ENCODE results near the gene SPATA46.

The SPATA46 gene

DNA sequence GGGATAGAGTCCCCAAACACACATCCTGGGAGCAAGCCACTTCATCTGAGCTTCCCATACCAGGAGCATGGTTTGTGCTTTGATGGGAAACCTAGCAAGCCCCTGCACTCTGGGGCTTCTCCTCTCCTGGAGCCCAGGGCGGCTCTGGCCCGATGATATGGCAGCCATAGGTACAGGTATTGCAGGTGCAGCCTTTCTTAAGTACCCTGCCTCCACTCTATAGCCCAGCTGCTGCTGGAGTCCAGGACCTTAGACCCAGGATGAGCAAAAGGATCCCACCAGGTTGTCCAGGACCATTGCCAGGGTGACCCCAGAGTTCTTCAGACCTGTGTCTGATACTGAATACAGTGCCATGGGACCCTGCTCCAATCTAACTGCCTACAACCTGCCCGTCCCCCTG lies 9.0 kb upstream of the SPATA46 start:
- no peak for DNase-seq (ENCODE audit: extremely low read depth, low read depth)
- TF ChIP-seq, protein P1, sequence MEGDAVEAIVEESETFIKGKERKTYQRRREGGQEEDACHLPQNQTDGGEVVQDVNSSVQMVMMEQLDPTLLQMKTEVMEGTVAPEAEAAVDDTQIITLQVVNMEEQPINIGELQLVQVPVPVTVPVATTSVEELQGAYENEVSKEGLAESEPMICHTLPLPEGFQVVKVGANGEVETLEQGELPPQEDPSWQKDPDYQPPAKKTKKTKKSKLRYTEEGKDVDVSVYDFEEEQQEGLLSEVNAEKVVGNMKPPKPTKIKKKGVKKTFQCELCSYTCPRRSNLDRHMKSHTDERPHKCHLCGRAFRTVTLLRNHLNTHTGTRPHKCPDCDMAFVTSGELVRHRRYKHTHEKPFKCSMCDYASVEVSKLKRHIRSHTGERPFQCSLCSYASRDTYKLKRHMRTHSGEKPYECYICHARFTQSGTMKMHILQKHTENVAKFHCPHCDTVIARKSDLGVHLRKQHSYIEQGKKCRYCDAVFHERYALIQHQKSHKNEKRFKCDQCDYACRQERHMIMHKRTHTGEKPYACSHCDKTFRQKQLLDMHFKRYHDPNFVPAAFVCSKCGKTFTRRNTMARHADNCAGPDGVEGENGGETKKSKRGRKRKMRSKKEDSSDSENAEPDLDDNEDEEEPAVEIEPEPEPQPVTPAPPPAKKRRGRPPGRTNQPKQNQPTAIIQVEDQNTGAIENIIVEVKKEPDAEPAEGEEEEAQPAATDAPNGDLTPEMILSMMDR (IDR thresholded peaks at IDR 0.05; ENCODE audit: low read depth, low read length), result no peak

DNA sequence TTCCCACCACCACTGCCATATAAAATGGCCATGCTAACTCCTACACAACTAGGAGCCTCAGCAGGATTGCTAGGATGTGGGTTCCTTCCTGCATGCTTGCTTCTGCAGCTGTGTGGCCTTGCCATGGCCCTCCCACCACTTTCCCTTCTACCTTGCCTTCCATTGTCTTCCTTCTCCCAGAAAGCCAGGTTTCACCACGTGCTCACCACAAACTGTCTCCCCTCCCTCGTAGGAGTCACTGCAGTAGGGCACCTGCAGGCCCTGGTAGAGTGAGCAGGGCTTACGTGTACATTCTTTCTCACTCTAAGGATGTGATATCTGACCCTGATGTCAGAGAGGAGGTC lies 8.6 kb upstream of the SPATA46 start:
- TF ChIP-seq, protein P1 (IDR thresholded peaks at IDR 0.05; ENCODE audit: low read depth, low read length), result no peak
- DNase-seq (ENCODE audit: extremely low read depth, low read depth), result no peak

DNA sequence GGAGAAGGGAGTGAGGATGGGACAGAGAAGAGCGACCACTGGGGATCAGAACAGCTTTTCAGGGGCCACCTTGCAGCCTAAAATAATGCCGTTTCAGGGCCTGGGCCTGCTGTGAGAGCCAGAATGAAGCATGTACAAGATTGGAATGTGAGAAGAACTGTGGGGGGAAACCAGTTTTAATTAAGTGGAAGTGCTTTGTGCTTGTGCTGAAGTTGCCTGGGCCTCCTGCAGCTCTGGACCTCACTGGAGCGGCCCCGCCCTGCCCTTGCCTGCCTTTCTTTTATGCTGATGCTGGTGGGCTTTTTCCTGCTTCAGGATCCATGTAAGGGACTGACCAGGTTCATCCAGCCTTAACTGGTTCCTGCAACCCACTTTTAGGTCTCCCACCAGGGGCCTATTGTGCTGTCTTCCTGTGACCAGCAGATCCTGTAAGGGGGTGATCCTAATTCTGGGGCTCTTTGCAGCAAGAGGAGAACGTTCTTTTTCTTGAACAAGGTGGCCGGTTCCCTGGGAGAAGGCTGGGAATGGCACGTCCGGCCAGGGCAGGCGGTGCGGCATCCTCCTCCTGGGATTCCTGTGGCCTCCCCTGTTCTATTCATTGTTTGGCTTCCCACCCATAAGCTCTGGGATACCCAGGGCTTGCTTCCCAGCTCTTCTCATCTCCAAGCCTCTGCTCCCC lies 8.1 kb upstream of the SPATA46 start:
- no peak for DNase-seq (ENCODE audit: extremely low read depth, low read depth)

DNA sequence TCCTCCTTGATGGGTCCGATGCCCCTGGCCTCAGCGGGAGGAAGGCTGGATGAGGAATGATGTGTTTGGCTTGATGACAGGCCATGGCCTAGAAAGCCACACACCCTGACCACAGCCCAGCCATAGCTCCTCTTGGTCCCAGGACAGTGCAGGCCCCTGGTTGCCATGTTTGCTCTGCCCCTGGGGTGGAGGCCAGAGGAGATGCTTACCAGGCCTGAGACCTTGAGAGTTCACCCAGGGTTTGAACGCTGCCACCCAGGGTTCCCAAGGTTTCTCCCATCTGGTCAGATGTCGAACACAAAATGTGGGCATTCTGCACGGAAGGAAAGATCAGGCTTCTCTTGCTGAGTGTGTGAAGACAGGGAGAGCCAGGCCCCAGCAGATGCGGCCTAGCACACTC lies 7.5 kb upstream of the SPATA46 start:
- TF ChIP-seq, protein P1 (IDR thresholded peaks at IDR 0.05; ENCODE audit: low read depth, low read length), result no peak
- DNase-seq (ENCODE audit: extremely low read depth, low read depth), result no peak

More for the DNA sequence above, 8.1 kb upstream of the SPATA46 start:
- TF ChIP-seq, protein P1 (IDR thresholded peaks at IDR 0.05; ENCODE audit: low read depth, low read length), result no peak

DNA sequence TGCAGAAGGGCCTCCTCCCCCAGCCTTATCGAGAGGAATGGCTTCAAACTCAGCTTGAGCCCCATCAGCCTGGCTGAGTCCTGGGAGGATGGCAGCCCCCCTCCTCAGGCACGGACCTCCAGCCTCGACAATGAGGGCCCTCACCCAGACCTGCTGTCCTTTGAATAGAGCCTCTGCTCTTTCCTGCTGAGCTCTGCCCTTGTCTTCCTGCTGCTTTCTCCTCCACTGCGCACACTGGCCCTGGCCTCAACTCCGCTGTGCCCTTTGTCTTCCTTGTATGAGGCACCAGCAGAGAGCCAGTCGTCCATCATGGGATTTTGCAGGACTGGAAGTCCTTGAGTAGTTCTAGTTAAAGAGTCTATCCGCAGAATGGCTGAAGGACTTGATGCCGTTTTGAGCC lies 6.9 kb upstream of the SPATA46 start:
- no peak for DNase-seq (ENCODE audit: extremely low read depth, low read depth)
- TF ChIP-seq, protein P1 (IDR thresholded peaks at IDR 0.05; ENCODE audit: low read depth, low read length), result no peak

DNA sequence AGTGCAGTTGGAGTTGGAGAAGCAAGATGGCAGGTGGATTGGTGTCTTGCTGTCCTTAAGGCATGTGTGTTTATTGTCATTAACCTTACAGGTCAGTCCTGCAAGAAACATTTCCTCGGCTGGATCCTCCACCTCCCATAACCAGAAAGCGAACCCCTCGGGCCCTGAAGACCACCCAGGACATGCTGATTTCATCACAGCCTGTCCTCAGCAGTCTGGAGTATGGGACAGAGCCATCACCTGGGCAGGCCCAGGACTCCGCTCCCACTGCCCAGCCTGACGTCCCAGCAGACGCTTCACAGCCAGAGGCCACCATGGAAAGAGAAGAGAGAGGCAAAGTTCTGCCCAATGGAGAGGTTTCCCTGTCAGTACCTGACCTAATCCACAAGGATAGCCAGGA lies 6.4 kb upstream of the SPATA46 start:
- DNase-seq (ENCODE audit: extremely low read depth, low read depth), result no peak
- TF ChIP-seq, protein P1 (IDR thresholded peaks at IDR 0.05; ENCODE audit: low read depth, low read length), result no peak

DNA sequence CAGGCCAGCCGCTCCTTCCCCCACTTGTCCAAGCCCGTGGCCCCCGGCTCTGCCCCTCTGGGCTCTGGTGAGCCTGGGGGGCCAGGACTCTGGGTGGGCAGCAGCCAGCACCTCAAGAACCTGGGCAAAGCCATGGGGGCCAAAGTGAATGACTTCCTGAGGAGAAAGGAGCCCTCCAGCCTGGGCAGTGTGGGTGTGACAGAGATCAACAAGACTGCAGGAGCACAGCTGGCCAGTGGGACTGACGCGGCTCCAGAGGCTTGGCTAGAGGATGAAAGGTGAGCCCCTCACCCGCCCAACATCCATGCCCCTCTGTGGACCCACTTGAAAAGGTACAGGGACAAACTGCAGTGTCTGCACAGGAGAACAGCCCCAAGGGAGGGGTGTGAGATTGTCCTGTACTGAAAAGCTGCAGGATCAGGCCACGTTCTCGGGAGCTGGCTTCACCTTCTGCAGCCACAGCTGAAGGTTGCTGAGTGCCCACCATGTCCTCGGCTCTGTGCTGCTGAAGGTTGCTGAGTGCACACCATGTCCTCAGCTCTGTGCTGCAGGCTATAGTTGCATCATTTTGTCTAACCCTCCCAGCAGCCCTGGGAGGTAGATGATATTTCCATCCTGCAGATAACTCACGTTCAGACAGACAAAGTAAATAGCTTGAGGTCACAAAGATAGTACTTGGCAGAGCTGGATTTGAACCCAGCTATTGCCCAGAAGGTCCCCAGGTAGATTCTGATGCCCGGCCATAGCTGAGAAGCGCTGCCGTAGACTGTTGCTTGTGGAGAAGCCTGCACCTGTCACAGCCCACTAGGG lies 5.5 kb upstream of the SPATA46 start:
- TF ChIP-seq, protein P1 (IDR thresholded peaks at IDR 0.05; ENCODE audit: low read depth, low read length), result no peak
- DNase-seq (ENCODE audit: extremely low read depth, low read depth), result no peak
